Activated naive CD8-positive, alpha-beta T cell treated with anti-CD3 and anti-CD28 coated beads, Interleukin-2, amount 10 ng/mL, durations not matched to agents 7 days and 5 days (primary cell): ENCODE results near the gene SLC22A9. TPM values are rescaled to one million over a fixed set of nuclear protein-coding genes. Genes with fewer than 3 reads are reported as not detected.
"Not testable (repeated sequence)": the region's sequence is repeated elsewhere in the genome, so short reads cannot be mapped to it uniquely, and the experiment has no call there.

Experiments used
- ATAC-seq: fragments of 150-1000 bp; cut with Tn5 transposase; one replicate; pipeline ENCODE4 v1.10.0; 2021; ENCODE audit warnings: low read depth, moderate library complexity
- POLR2A ChIA-PET: fragments of 350-600 bp; sonication (Branson Sonifier 250); formaldehyde crosslinking; loops from one replicate; lab custom pipeline; 2021; ENCODE audit warnings: antibody characterized with exemption; lab: Charles Lee
- DNase-seq: peaks from one replicate; pipeline ENCODE4 v3.0.0; 2021
- H3K27ac Mint-ChIP-seq: one replicate; pipeline ENCODE4 v1.8.0; 2022; ENCODE audit warnings: mild to moderate bottlenecking, mixed read lengths
- H3K27me3 Mint-ChIP-seq: one replicate; pipeline ENCODE4 v1.8.0; 2022; ENCODE audit warnings: mild to moderate bottlenecking, moderate library complexity, mixed read lengths
- H3K36me3 Mint-ChIP-seq: one replicate; pipeline ENCODE4 v1.8.0; 2021; ENCODE audit warnings: mild to moderate bottlenecking, mixed read lengths
- H3K4me1 Mint-ChIP-seq: one replicate; pipeline ENCODE4 v1.8.0; 2021; ENCODE audit warnings: mixed read lengths
- H3K4me3 Mint-ChIP-seq: one replicate; pipeline ENCODE4 v1.8.0; 2022; ENCODE audit warnings: mild to moderate bottlenecking, moderate library complexity, mixed read lengths
- H3K9me3 Mint-ChIP-seq: one replicate; pipeline ENCODE4 v1.8.0; 2021; ENCODE audit warnings: mixed read lengths
- total RNA-seq, 2 experiments: library from RNA; stranded (reverse); gene quantifications; one replicate each; pipeline ENCODE4 v1.2.3, GENCODE V29; 2021

Gene SLC22A9
- total RNA-seq: not detected

DNA sequence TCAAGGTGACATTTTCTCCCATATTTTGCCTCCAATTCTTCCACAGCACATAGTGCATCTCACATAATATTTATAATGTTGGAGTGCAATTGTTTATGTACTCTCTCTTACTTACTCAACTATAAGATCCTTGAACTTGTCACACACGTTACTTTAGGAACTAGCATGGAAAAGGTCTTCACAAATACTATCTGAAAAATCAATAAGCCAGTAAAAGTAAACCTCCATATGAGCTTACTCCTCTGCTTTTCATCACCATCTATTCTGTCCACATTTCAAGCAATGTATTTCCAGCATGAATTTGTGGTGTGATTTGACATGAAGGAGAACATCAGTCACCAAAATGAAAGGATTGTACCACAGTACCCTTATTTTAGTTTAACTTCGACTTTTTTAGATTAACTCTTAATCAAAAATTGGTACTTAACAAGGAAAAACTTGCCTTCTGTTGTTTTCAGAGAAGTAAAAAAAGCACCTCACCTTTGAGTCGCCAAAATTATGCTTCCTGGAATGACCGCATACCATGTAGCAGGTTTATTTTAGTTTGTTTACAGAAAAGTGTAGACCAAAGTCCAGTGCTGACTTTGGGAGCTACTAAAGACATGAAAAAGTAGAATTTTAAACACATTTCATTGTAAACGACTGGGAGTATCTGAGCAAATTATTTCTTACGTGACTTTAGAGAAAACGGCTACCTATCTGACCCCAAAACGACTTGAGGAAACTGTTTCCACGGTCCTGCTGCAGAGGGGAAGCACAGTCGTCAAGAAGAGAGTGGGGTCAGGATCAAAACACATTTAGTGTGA, at the start of gene SLC22A9:
Gene SLC22A9 (plus strand): TSS at position 621 of the 806 bp plus-strand sequence. CDS start 272 bp downstream, outside the sequence.
- Mint-ChIP-seq H3K36me3 (no peaks in the 10 kb centered on the region), H3K27me3 (peaks cover 18% of the 10 kb centered on the region), H3K4me1 (no peaks in the 10 kb centered on the region), H3K27ac (no peak within 1 kb of the TSS), H3K9me3 (peaks cover 1% of the 10 kb centered on the region), H3K4me3 (no peak within 1 kb of the TSS)
- ATAC-seq (no peak), DNase-seq (no peak)
- POLR2A ChIA-PET: no interaction called here

GRCh38 chr11:63321723-63322122, 47.9 kb upstream of the SLC22A9 start:
- Mint-ChIP-seq H3K36me3 (no peaks in the 10 kb centered on the region), H3K4me1 (no peaks in the 10 kb centered on the region), H3K27ac (no peak overlapping the region), H3K27me3 (peaks cover 6% of the 10 kb centered on the region), H3K9me3 (peaks cover 8% of the 10 kb centered on the region), H3K4me3 (no peak overlapping the region)
- DNase-seq: no peak
- POLR2A ChIA-PET: no interaction called here
- ATAC-seq: no peak

GRCh38 chr11:63335089-63335488, 34.5 kb upstream of the SLC22A9 start:
- H3K36me3 Mint-ChIP-seq, ATAC-seq, DNase-seq, POLR2A ChIA-PET, H3K27me3 Mint-ChIP-seq, H3K27ac Mint-ChIP-seq, H3K4me1 Mint-ChIP-seq, H3K9me3 Mint-ChIP-seq, H3K4me3 Mint-ChIP-seq: not testable (repeated sequence)

DNA sequence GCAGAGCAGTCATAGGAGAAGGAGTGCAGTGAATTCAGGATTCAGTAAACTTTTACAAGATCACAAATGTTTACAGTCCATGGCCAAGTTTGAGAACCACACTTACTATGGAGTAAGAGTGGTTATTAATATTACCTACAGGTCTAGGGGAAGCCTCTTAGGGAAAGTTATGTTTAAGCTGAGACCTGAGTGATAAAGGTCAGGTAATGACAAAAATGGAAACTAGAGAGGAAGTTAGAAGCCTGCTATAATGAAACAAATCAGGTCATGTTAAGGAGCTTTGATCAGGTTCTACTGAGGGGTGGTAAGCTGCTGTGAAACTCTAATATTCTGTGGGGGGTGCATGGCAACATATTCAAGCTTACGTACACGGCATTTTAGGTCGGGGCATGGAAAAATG, 32.5 kb upstream of the SLC22A9 start:
- Mint-ChIP-seq H3K27me3 (peaks cover under 1% of the 10 kb centered on the region), H3K27ac (no peak overlapping the region), H3K36me3 (no peaks in the 10 kb centered on the region), H3K4me1 (no peaks in the 10 kb centered on the region), H3K9me3 (peaks cover 1% of the 10 kb centered on the region), H3K4me3 (no peak overlapping the region)
- ATAC-seq: no peak
- POLR2A ChIA-PET: no interaction called here
- DNase-seq: no peak

- Mint-ChIP-seq H3K4me3 (no peak overlapping the region), H3K9me3 (no peaks in the 10 kb centered on the region), H3K4me1 (no peaks in the 10 kb centered on the region), H3K36me3 (no peaks in the 10 kb centered on the region), H3K27ac (no peak overlapping the region), H3K27me3 (peaks cover 16% of the 10 kb centered on the region)
- POLR2A ChIA-PET: no interaction called here
- ATAC-seq: no peak
- no peak for DNase-seq
Observed at GRCh38 chr11:63343130-63343529, 26.5 kb upstream of the SLC22A9 start.

GRCh38 chr11:63352144-63352543, 17.4 kb upstream of the SLC22A9 start:
- no peak overlapping the region for H3K27ac Mint-ChIP-seq
- DNase-seq (no peak), ATAC-seq (no peak)
- H3K36me3 Mint-ChIP-seq: no peaks in the 10 kb centered on the region
- POLR2A ChIA-PET: no interaction called here
- H3K4me1 Mint-ChIP-seq: no peaks in the 10 kb centered on the region
- H3K9me3 Mint-ChIP-seq: peaks cover 2% of the 10 kb centered on the region
- H3K27me3 Mint-ChIP-seq: peaks cover 6% of the 10 kb centered on the region
- no peak overlapping the region for H3K4me3 Mint-ChIP-seq

- DNase-seq (no peak), ATAC-seq (no peak)
- peaks cover 17% of the 10 kb centered on the region for H3K27me3 Mint-ChIP-seq
- H3K36me3 Mint-ChIP-seq: no peaks in the 10 kb centered on the region
- no peaks in the 10 kb centered on the region for H3K4me1 Mint-ChIP-seq
- POLR2A ChIA-PET: no interaction called here
- no peak overlapping the region for H3K4me3 Mint-ChIP-seq
- H3K9me3 Mint-ChIP-seq: peaks cover 2% of the 10 kb centered on the region
- no peak overlapping the region for H3K27ac Mint-ChIP-seq
Observed at GRCh38 chr11:63362196-63362793, 7.3 kb upstream of the SLC22A9 start.

GRCh38 chr11:63369971-63370588, 495 bp downstream of the SLC22A9 start:
- H3K4me3 Mint-ChIP-seq: no peak overlapping the region
- H3K4me1 Mint-ChIP-seq: no peaks in the 10 kb centered on the region
- H3K36me3 Mint-ChIP-seq: no peaks in the 10 kb centered on the region
- DNase-seq (no peak), ATAC-seq (no peak)
- POLR2A ChIA-PET: no interaction called here
- no peak overlapping the region for H3K27ac Mint-ChIP-seq
- peaks cover 14% of the 10 kb centered on the region for H3K27me3 Mint-ChIP-seq
- peaks cover 1% of the 10 kb centered on the region for H3K9me3 Mint-ChIP-seq

DNA sequence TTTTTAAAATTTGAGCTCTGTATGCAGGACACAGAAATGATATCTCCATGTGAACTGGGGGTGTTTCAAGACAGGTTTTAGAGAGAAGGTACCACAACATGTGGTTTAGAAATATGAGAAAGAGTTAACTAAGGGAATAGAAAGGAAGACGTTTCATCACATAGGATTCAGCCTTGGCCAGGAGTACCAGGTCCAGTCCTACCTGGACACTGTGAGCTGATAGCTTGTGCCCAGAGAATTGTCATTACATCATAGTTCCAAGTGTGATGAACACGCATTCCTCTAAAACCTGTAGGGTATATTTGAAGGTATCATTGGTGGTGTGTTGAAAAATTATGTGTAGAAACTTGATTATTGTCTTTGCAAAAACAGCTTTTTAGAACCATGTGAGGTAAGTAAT, 1.8 kb downstream of the SLC22A9 start:
- H3K4me3 Mint-ChIP-seq: no peak overlapping the region

GRCh38 chr11:63375434-63375833, 5.8 kb downstream of the SLC22A9 start:
- DNase-seq: no peak
- Mint-ChIP-seq H3K4me3 (no peak overlapping the region), H3K27me3 (peaks cover 24% of the 10 kb centered on the region), H3K36me3 (no peaks in the 10 kb centered on the region), H3K9me3 (no peaks in the 10 kb centered on the region), H3K27ac (no peak overlapping the region), H3K4me1 (no peaks in the 10 kb centered on the region)
- no peak for ATAC-seq
- POLR2A ChIA-PET: no interaction called here

More for the DNA sequence above, 1.8 kb downstream of the SLC22A9 start:
- H3K4me1 Mint-ChIP-seq: no peaks in the 10 kb centered on the region
- peaks cover 15% of the 10 kb centered on the region for H3K27me3 Mint-ChIP-seq
- peaks cover 1% of the 10 kb centered on the region for H3K9me3 Mint-ChIP-seq
- POLR2A ChIA-PET: no interaction called here
- H3K27ac Mint-ChIP-seq: no peak overlapping the region
- DNase-seq: no peak
- no peak for ATAC-seq
- no peaks in the 10 kb centered on the region for H3K36me3 Mint-ChIP-seq

DNA sequence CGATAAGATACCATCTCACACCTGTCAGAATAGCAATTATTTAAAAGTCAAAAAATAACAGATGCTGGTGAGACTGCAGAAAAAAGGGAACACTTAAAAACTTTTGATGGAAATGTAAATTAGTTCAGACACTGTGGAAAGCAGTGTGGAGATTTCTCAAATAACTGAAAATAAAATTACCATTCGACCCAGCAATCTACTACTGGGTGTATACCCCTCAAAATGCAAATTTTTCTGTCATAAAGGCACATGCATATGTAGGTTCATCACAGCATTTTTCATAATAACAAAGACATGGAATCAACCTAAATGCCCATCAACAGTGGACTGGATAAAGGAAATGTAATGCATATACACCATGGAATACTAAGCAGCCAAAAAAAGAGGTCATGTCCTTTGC, 10.5 kb downstream of the SLC22A9 start:
- H3K36me3 Mint-ChIP-seq: no peaks in the 10 kb centered on the region
- H3K27me3 Mint-ChIP-seq: peaks cover 16% of the 10 kb centered on the region
- H3K9me3 Mint-ChIP-seq: peaks cover 2% of the 10 kb centered on the region
- POLR2A ChIA-PET: no interaction called here
- DNase-seq: no peak
- no peaks in the 10 kb centered on the region for H3K4me1 Mint-ChIP-seq
- no peak overlapping the region for H3K4me3 Mint-ChIP-seq
- H3K27ac Mint-ChIP-seq: no peak overlapping the region
- no peak for ATAC-seq

GRCh38 chr11:63395697-63396096, 26.1 kb downstream of the SLC22A9 start:
- POLR2A ChIA-PET: no interaction called here
- H3K4me3 Mint-ChIP-seq: no peak overlapping the region
- no peaks in the 10 kb centered on the region for H3K9me3 Mint-ChIP-seq
- H3K4me1 Mint-ChIP-seq: no peaks in the 10 kb centered on the region
- no peak for ATAC-seq
- H3K36me3 Mint-ChIP-seq: no peaks in the 10 kb centered on the region
- H3K27ac Mint-ChIP-seq: no peak overlapping the region
- H3K27me3 Mint-ChIP-seq: peaks cover 27% of the 10 kb centered on the region
- no peak for DNase-seq

- POLR2A ChIA-PET: no interaction called here
- Mint-ChIP-seq H3K9me3 (no peaks in the 10 kb centered on the region), H3K27me3 (peaks cover 4% of the 10 kb centered on the region), H3K27ac (no peak overlapping the region), H3K4me1 (no peaks in the 10 kb centered on the region), H3K4me3 (no peak overlapping the region), H3K36me3 (no peaks in the 10 kb centered on the region)
- no peak for DNase-seq
- no peak for ATAC-seq
Observed at GRCh38 chr11:63404161-63404935, 34.8 kb downstream of the SLC22A9 start.
